Measurements from ENCODE around the gene LRRC1.
A peak's percentile ranks its signal among the peaks of the same experiment; 100 is the strongest.

Gene LRRC1

GRCh38 chr6:53818858-53819609 is 24.2 kb downstream of the LRRC1 start:
- DNase-seq = no peak

GRCh38 chr6:53822401-53823125 is 27.8 kb downstream of the LRRC1 start:
- DNase-seq = no peak

- no peak for DNase-seq
Measured at GRCh38 chr6:53824714-53825113, 29.9 kb downstream of the LRRC1 start.

GRCh38 chr6:53825532-53826321 is 30.9 kb downstream of the LRRC1 start:
- DNase-seq = no peak

- DNase-seq = no peak
Measured at GRCh38 chr6:53827531-53827930, 32.7 kb downstream of the LRRC1 start.

- DNase-seq = no peak
Measured at GRCh38 chr6:53828215-53828614, 33.4 kb downstream of the LRRC1 start.

GRCh38 chr6:53828966-53829697 is 34.3 kb downstream of the LRRC1 start:
- DNase-seq = no peak

- no peak for DNase-seq
Measured at GRCh38 chr6:53829698-53830221, 35.0 kb downstream of the LRRC1 start.

GRCh38 chr6:53830366-53830765 is 35.6 kb downstream of the LRRC1 start:
- no peak for DNase-seq

- DNase-seq = no peak
Measured at GRCh38 chr6:53831081-53831869, 36.5 kb downstream of the LRRC1 start.

GRCh38 chr6:53831936-53832660 is 37.3 kb downstream of the LRRC1 start:
- no peak for DNase-seq

- peak; percentile 87 for DNase-seq
Measured at GRCh38 chr6:53833155-53833554, 38.4 kb downstream of the LRRC1 start.

GRCh38 chr6:53834132-53834531 is 39.3 kb downstream of the LRRC1 start:
- DNase-seq = no peak

- no peak for DNase-seq
Measured at GRCh38 chr6:53837865-53838769, 43.3 kb downstream of the LRRC1 start.

GRCh38 chr6:53840027-53840426 is 45.2 kb downstream of the LRRC1 start:
- DNase-seq = no peak

GRCh38 chr6:53845280-53846195 is 50.7 kb downstream of the LRRC1 start:
- no peak for DNase-seq

- DNase-seq = no peak
Measured at GRCh38 chr6:53846250-53846649, 51.4 kb downstream of the LRRC1 start.

GRCh38 chr6:53847796-53848314 is 53.0 kb downstream of the LRRC1 start:
- no peak for DNase-seq

- peak; percentile 20 for DNase-seq
Measured at GRCh38 chr6:53850527-53850926, 55.7 kb downstream of the LRRC1 start.
